HG03354 (cell line): Measurements from ENCODE around the gene MAP1LC3A.

ENCODE experiments used
- ATAC-seq: cut with Tn5 transposase; IDR thresholded peaks from one replicate; pipeline ENCODE4 v1.9.1; 2021; ENCODE audit warnings: mild to moderate bottlenecking; ENCODE audit not compliant: unreplicated experiment, poor library complexity, severe bottlenecking

MAP1LC3A gene

DNA sequence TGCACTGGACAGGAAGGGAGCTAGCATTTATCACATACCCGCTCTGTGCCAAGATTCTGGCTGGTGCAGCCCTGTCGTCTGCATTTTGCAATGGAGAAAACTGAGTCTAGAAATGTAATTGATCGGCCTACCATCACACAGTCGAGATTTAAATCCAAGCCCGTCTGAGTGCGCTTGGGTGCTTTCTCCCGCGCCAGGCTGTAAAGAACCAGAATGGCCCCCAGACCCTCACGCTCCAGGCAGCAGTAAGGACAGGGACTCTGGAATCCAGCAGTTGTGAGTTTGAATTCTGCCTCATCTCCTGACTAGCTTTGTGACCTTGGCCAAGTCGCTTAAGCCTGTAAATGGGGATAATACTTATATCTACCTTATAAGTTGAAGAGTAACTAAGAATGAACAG lies 31.5 kb upstream of the MAP1LC3A start:
- no peak for ATAC-seq

DNA sequence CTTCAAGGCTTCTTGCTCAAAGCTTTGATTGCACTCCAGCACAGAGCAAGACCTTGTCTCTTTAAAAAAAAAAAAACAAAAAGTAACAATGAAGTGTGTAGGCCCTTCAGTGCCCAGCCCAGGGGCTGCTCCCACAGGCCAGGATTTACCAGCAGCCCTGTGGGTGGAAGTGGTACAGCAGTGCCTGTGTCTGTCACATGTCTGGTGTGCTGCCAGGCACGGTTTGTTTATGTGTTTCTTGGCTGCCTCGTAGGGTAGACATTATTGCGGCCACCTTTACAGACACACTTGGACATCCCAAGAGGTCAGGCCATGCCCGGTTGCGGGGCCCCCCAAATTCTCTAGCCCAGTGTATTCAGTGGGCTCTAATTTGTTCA lies 29.6 kb upstream of the MAP1LC3A start:
- ATAC-seq: no peak

DNA sequence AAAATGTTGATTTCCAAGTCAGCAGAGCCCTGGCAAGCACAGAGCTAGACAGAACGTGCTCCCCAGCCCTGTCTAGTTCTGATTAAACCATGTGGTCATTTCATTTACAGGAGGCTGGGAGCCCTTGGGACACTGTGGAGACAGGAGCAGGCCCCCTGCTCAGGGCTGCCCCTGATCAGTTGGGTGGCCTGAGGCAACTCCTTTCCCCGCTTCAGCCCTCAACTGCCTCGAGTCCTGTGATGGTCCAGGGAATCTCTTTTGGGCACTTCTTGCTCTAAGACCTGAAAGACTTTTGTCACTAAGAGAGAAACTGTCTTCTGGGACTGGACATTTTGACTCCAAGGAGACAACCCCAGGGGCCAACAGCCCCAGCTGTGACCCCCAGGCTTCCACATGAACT lies 28.8 kb upstream of the MAP1LC3A start:
- ATAC-seq: no peak

DNA sequence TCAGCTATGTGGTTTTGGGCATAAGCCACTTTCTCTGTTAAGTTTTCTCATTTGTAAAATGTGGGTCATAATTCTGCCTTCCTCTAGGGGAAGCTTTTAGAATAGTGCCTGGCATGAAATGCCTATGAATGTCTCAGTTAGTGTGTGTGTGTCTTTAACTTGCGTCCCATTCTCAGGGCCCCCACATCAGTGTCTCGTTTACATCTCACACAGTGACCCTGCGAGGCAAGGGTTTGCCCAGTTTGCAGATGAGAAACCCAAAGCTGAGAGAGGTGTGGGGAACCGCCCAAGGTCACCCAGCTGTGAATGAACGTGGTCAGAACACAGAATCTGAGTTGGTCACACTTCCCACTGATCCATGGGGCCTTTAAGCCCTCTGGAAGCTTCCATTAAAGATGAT lies 28.2 kb upstream of the MAP1LC3A start:
- ATAC-seq: no peak

DNA sequence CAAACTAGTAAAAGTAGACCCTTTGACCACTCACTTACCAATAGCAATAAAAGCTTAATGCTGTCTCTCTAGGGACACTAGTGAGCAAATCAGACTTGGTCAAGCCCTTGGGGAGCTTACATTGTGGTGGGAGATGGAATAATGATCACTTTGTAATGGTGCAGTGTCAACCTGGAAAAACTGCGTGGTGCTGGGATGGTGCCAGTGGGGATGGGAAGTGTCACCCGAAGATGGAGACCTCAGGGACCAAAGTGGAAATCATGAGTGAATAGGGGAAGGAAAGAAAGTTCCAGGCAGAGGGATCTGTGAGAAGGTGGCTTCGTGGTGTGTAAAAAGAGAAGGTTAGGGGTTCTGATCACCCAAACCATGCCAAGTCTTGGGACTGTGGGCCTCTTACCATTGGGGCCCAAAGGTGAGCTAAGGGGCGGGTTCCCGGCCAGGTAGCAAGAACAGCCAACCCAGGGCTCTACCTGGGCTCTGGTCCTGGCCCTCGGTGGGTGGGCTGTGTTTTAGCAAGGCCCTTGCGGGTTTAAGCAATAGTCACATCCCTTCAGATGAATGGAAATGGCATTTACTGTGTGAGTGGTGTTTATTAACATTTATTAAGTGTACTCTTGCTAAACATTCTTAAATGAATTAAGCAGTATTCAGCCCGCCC lies 26.8 kb upstream of the MAP1LC3A start:
- no peak for ATAC-seq

DNA sequence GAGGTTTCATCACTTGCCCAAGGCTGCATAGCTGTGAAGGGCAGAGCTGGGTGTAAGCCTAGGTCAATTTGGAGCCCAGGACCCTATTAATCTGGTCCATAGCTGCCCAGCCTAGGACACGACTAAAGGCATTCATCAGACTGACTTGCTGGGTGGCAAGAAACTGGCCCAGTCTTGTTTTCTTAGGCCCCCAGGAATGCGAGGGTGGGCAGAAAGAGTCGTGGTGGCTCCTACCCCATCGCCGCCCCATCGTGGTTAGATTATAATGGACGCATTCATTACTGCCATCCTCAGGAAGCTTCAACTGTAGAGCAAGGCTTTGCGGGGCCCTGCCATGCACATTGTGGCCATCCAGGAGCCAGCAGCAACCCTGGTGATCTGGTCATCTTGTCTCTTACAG lies 26.2 kb upstream of the MAP1LC3A start:
- ATAC-seq: no peak

DNA sequence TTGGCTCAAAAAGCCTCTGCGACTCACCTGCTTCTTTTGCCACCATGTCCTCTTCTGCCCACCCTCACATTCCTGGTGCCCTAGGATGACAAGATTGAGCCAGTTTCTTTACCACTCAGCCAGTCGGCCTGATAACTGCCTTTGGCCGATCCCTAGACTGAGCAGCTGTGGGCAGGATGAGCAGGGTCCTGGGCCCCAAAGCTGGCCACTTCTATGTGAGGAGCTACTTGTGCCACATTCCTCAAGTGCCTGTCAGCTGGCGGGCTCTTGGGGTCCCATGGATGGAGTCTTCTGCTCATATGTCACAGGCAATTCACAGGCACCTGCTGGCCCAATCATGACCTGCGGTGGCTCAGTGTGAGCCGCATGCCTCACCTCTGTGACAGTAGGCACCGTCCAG lies 25.8 kb upstream of the MAP1LC3A start:
- ATAC-seq: no peak

DNA sequence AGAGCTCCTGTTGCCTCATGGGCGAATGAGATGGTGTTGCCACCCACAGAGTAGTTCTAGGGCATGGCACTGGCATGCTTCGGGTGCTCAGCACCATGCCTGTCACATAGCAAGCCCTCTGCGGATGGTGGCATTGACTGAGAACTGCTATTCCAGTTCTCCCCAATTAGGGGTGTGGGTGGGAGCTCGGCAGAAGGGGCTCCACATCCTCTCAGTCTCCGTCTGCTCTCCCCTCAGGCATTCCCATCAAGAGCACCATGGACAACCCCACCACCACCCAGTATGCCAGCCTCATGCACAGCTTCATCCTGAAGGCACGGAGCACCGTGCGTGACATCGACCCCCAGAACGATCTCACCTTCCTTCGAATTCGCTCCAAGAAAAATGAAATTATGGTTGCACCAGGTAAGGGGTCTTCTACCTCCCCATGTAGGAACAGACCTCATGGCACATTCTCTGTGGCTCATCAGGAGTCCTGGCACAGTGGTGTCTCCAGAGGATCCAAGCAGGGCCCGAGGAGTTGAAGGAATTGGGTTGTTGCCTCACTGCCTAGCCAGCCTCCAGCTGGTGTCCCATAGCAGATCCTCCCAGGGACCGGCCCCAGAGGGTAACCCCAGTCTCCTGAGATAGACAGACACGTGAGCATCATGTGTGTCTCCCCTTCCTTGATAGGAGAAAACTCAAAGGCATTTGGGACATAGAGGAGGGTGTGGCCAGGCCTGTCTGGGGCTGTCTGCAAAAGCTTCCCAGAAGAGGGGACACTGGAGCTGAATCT lies 23.9 kb upstream of the MAP1LC3A start:
- ATAC-seq: no peak

DNA sequence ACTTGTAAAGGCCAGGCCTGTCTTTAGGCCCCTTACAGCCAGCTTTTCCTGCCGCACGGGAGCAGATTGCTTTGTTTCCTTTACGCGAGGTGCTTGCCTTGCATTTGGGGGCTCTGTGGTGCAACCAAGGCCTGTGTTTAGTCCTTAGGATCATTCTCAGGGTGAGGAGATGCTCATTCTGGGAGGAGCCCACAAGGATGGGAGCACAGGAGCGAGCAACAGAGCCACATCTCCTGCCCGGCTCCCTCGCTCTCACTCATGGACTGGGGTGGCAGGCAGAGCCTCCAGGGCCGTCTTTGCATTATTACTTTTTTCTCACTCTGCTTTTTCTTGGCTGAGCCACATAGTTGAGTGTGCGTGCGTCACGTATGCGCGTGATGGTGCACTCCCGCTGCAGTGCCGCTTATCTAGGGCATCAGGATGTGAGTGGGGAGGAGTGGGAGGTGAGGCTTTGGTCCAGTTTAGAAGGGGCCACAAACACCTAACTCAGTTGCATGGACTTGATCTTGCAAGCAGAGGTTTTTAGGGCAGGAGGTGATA lies 23.1 kb upstream of the MAP1LC3A start:
- no peak for ATAC-seq

DNA sequence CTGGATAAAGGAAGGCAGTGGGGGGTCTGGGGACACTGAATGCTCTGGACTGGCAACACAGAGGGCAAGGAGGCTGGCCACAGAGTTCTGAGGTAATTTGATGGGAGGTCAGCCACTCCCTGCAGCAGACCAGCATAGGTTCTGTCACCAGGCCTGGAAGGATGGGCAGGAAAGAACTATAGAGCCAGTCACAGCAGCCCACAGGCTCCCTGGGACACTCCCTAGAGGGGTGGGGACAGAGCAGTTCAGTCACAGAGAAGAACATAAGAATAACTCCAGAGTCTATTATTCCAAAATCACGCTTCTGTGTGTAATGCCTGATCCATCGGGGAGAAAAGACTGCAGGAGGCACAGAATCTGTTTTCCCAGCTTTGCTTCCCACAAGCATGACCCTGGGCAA lies 22.7 kb upstream of the MAP1LC3A start:
- ATAC-seq: no peak

DNA sequence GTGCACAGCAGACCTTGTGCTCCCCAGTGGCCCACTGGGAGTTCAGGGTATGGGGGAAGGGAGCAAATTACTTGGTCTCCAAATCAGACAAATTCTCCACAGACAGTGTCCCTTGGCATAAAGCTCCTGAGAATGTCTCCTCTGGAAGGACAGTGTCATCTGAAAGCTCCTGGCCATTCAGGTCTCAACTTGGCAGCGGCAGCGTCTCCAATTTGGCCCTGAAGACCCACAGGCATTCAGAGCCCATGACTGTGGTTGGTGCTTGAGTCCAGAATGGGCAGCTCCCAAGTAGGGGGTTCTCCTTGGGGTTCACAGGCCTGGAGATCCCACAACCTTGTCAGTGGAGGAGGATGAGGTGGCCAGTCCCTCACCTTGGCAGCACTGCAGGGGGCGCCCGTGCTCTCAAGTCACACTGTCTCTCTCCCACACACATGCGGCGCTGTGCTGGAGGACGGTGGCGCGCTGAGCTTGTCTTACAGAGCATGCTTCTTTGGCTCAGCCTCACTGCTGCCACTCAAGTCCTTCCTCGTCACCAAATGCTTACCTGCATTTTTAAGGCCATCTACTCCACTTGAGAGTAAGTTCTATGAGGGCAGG lies 21.6 kb upstream of the MAP1LC3A start:
- no peak for ATAC-seq

DNA sequence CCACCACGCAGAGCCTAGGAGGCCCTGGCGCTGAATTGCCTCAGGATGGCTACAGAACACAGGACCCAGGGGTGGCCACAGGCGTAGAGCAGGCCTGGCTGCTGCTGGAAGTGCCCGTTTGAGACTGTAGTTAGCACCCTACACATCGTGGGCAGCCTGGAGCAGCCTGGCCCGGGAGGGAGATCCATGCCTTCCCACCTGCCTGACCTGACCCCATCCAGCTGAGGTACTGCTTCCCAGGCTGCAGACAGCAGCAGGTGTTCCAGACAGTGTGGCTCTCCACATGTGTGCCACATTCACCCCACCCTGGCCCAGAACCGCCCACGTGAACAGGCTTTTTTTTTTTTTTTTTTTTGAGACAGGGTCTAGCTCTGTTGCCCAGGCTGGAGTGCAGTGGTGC lies 20.9 kb upstream of the MAP1LC3A start:
- ATAC-seq: no peak

DNA sequence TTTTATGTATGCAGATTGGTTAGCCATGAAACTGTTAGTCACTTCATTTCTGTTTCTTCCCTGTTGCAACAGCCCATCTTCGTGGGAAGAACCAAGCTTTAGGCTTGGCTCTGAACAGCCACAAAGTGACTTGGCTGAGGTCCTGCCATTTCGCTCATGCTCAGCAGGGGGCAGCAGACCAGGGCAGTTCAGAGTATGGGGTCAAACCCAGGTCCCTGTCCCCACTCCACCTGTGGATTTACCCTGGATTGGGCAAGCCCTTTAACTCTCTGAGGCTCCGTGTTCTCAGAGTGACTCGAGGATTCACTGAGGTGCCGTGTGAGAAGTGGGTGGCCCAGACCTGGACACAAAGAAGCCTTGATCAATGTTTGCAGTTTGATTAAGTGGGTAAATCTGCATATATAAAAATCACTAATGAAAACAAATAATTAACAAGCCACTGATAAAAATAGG lies 19.8 kb upstream of the MAP1LC3A start:
- ATAC-seq: no peak

DNA sequence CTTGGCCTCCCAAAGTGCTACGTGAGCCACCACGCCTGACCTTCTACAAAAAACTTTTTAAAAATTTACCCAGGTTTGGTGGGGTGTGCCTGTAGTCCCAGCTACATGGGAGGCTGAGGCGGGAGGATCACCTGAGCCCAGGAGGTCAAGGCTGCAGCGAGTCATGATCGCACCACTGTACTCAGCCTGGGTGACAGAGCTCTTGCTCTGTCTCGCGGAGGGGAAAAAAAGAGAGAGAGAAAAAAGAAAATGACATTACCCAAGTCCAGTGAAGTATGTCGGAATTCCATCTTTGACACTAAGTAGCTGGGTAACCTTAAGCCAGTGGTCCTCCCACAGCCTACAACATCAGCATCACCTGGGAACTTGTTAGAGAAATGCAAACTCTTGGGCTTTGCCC lies 18.8 kb upstream of the MAP1LC3A start:
- ATAC-seq: no peak

DNA sequence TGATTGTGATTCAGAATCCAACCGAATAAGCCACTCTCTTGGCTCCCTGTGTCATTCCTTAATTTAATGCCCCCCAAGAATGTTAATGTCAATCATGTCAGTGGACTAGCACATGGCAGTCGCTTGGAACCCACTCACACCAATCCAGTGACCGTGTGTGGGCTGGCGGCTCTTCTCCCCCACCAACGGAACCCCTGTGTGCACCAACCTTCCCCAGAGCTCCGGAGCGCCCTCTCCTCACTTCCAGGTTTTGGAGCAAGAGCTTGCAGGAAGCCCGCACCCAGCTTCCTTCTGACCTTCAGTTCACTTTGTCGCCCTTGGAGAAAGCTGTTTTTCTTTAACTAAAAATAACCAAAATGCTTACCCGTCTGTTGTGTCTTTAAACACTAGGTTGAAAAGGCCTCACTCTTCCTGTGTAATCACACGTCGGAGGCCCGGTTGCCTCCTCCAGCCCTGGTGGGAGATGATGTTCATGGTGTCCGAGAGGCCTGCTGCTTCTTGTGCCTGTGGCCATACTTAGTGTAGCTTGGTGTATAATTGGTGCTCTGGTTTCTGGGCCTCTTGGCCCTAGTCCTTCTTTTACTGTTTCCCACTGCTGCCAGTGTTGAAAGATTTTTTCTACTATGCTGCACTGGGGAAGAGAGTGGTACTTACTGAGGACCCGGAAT lies 17.8 kb upstream of the MAP1LC3A start:
- no peak for ATAC-seq

DNA sequence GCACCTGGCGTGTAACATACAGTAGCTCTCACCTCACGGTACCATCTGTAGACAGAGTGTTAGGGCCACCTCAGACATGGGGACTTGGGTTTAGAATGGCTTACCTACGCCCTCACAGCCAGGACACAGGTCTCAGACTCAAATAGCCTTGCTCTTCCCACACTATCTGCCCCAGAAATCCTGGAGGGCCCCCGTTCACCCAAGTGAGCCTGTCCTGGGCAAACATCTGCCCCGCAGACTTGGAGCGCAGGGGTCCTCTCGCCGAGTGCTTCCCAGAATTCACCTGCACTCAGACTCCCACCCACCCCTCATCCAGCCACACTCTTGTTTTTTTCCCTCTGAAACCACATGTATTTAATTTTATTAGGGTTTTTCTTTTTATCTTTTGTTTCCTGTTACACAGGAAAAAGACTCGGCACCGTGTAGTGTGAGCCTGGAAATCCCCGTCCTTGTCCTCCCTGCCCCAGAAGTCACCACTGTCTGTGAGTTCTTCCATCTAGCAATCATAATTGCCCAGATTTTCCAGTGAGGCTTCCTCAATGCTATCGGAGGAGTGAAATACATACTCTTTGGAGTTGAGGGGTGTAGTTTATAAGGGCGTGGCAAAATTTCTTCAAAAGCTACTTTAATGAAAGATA lies 17.1 kb upstream of the MAP1LC3A start:
- ATAC-seq: no peak

DNA sequence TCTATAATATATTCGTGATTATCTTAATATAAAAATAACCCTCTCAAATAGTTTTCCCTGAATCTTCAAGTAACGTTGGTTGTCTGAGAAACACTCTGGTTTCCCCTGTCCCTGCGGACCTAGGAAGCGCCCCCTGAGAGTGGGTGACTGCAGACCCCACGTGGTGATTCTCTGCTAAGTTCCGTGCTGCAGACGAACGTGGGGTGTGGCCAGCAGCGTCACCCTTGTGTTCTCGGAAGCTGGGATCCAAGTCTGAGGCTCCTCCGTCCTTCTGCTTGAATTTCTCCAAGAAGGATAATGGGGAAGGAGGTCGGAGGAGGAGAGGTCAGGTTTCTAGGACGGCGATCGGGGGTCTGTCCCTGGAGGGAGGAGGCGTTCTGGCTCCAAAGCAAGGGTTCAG lies 16.6 kb upstream of the MAP1LC3A start:
- ATAC-seq: no peak

DNA sequence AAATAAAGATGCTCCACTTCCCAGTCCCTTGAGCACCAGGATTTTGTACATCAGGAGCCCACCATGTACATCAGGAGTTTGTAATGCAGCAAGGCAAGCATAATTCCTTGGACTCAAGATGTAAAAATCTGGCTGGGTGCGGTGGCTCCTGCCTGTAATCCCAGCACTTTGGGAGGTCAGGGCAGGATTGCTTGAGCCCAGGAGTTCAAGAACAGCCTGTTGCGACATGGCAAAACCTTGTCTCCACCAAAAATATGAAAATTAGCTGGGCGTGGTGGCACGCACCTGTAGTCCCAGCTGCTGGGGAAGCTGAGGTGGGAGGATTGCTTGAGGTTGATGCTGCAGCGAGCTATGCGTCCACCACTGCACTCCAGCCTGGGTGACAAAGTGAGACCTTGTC lies 16.1 kb upstream of the MAP1LC3A start:
- no peak for ATAC-seq

DNA sequence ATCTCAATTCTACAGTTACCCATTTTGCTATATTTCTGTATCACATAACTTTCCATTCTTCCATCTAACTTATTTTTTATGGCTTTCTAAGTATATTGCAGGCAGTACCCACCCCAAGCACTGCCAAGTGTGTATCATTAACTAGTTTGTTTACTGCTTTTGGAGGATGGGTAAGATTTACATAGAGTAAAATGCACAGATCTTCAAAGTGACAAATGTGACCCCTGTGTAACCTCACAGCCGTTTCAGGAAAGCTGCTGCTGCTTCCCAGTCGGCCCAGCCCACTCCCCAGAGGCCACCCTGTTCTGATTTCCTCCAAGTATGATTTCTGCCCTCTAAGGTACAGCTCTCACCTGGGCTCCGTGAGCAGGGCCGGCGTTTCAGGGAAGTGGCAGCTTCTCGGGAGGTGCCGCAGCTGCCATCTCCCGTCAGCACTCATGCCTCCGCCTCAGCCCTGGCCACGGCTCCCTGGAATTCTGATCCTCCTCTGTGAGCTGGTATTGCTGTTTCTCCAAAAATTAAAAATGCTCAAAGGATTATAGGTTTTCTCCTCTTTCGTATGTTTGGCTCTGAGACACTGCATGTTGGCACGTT lies 15.0 kb upstream of the MAP1LC3A start:
- ATAC-seq: no peak
